Activated CD8-positive, alpha-beta memory T cell treated with anti-CD3 and anti-CD28 coated beads for 48 hours (primary cell): Measurements from ENCODE around the gene PAQR7.

Experiments
- DNase-seq, 3 experiments: peaks; one replicate each; pipeline ENCODE4 v3.0.0-alpha.2; 2020; ENCODE audit warnings: low read depth in 2 of 3, low spot score in 2 of 3

PAQR7 gene, protein sequence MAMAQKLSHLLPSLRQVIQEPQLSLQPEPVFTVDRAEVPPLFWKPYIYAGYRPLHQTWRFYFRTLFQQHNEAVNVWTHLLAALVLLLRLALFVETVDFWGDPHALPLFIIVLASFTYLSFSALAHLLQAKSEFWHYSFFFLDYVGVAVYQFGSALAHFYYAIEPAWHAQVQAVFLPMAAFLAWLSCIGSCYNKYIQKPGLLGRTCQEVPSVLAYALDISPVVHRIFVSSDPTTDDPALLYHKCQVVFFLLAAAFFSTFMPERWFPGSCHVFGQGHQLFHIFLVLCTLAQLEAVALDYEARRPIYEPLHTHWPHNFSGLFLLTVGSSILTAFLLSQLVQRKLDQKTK

DNA sequence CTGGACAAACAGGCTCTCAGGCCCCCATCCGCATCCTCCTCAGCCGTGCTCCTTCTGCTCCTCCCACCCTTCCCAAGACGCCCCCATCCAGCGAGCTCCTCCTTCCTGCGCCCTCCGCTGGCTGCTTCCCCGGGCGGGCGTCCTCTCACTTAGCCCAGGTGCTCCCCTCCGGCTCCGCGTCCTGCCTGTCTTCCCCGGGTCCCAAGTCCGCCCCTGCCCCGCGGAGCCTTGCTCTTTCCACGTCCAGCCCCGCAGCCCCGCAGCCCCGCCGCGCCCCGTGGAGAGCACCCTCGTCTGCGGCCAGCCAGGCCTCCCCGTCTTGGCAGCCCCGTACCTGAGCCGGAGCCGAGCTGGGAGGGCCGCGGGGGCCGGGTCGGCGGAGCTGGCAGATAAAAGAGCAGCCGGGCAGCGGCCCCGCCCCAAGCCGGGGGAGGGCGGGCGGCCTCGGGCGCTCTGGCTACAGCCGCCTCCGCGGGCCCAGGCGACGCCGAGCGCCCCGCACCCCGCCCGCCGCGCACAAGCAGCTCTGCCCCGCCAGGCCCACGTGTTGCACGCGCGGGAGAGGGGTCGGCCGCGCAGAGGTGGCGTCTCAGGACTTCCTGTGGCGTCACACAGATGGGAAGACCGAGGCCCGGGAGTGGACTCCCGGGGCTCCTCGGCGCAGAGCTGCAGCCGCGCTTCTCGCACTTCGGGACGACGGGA, at the start of gene PAQR7:
Gene PAQR7, minus strand, starts transcription at position 555 of the 702 bp plus-strand sequence. CDS start 11,869 bp downstream, outside the sequence.
- DNase-seq = peak; percentile 36 to 54 (median 38)

DNA sequence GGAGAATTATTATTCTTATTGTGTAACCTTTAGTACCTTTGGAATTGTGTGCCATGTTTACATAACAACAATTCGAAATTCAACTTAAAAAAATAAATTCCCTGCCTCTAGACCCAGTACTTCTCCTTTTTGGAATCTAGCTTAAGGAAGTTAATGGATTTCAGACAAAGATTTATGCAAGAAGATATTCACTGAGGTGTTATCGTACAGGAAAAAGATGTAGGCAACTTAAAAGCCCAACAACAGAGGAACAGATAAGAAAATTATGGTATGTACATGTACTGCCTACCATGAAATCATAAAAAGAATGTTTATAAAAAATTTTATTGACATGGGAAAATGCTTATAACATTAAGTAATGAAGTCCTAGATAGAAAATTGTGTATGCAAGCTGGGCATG, 48.9 kb upstream of the PAQR7 start:
- no peak for DNase-seq

DNA sequence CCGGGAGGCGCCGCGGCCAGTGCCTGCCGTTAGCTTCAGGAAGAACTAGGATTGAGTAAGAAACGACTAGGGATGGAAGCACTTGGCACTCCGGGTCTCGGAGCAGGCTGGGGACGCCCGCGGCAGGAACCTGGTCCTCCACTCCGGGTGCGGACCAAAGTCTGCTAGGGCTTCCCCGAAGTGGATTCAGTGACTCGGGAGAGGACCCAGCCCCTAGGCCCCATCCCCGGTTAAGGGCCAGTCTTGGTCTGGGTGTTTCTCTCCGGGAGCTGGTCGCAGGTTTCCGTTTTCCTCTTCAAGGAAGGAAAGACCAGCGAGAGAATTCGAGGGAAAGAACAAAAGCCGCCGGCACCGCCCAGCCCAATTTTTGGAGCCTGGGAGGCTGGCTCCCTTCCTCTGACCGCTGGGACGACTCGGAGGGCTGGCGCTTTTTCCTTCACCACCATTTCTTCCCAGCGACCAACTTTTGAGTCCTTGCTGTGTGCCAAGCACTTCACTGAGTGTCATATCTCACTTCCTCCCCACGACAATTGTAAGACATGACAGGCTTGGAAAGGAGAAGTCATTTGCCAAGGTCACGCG, 47.6 kb upstream of the PAQR7 start:
- DNase-seq = peak in 1 of 3 experiments; percentile 13

DNA sequence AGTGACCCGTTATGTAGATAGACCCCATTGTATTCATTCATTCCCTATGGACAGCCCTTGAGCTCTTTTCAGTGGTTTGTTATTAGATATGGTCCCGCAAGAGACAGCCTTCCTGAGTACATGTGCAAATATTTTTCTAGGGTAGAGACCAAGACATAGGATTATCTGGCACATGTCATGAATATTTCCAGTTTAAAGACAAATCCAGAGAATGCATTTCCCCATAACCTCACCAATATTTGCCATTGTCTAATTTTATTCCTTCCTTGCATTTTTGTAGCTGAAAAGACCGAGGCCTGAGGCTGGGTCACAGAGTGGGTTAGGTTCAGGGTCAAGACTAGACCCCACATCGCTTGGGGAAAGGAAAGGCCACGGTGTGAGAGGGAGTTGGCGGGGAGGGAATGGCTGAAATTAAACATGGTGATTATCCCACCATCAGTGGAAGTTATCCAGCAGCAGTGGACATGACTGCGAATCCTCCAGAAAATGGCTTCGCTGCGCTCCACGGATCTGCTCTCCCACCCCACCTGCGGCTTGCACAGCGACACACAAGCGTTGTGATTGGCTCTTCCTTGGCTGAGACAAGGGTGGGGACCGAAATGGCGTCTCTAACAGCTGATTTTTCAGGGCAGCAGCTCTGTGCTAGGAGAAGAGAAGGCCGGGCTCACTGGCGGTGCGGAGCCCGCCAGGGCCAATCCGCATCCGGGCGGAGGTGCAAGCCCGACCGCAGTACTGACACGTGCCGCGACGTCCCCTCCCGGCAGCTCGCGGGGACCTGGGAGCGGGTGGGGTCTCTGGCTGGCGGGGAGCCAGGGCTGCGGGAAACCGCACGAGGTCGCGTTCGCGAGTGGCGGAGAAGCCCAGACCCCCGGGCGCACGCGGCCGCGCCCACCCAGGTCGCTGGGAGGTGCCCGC, 46.8 kb upstream of the PAQR7 start:
- DNase-seq = peak in 1 of 3 experiments; percentile 18

DNA sequence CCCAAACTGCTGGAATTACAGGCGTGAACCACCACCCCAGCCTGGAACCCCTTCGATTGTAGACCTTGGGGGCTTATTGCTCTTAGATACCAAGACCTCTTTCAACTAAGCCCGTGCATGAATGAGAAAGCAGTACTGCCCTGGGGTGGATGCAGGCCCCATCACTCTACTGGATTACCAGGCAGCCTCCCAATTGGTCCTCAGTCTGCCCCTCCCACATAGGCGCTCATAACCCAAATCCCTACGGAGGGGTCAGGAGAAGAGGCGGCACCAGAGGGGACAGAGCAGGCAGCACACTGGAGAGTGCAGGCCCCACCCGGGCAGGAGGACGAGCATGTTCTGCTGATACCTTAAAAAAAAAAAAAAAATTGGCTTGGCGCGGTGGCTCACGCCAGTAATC, 43.1 kb upstream of the PAQR7 start:
- DNase-seq = no peak

DNA sequence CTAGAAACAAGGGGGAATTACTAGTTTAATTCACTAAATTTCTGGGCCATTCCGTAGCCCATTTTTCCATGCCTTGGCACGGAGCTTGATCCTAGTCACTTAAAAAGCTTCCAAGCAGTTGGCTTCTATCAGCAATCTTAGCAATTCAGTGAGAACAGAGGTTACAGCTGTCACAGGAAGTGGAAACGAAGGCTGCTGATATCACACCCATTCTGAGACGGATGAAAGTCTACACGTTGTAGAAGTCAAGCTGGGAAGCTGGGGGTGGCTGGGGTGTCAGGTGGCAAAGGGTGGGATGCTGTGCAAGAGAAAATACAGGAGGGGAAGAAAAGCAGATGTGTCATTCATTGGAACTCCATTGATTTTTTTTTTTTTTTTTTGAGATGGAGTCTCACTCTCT, 42.5 kb upstream of the PAQR7 start:
- no peak for DNase-seq

DNA sequence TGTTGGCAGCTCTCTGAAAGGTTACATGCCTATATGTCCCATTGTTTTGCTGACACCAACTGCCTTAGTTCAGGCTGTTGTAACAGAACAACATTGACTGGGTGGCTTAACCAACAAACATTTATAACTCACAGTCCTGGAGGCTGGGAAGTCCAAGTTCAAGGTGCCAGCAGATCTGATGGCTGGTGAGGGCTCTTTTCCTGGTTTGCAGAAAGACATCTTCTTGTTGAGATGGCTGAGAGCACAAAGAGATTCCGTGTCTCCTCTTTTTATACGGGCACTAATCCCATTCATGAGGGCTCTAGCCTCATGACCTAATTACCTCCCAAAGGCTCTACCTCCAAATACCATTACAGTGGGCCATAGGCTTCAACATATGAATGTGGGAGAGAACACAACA, 41.0 kb upstream of the PAQR7 start:
- DNase-seq = no peak

DNA sequence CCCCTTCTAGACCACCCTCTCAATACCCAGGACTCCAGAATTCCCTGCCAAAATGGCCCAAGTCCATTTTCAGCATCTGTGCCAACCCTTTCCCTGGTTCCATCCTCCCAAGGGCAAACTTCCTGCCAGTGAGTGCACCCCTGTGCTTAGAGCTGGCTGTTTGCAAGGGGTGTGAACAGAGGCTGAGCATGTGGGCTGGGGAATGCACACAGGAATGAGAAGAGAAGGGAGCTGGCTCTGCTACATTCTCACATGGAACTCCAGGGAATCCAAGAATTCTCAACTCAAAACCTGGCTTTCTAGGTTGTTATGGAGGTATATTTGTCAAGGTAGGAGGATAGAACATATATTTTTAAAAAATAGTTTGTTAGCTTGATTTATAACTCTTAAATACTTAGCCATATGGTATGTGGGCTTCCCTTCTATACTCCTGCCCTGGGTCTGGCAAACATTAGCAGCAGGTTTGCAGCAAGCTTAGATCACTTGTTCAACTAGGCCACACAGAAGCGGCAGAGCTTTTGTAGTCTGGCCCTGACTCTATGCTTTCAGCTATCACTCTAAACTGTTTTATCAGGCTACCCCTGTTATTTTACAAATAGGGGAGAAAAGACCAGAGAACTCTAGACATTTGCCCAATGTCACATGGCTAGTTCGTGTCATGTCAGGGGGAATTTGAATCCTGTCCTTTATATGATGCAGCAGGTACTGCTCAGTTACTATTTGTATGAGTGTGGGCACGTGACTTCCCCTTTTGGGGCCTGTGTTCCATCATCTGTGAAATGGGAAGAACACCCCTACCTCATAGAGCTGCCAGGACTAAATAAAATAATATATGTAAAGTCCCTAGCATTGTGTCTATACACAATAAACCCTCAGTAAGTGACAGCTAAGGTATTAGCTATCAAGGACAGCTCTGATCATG, 38.8 kb upstream of the PAQR7 start:
- DNase-seq = no peak

DNA sequence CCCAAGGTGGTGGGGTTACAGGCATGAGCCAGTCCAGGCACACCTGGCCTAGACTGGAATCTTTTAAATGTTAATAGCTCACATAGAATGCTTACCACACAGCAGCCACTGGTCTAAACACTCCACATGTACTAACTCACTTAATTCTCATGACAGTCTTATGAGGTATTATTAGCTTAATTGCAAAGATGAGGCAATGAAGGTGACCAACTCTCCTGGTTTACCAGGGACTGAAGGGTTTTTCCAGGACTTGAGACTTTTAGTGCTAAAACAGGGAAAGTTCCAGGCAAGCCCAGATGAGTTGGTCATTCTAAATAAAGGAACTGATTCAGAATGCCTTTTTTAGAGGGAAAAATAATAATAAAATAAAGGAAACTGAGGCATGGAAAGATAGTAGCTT, 37.7 kb upstream of the PAQR7 start:
- DNase-seq = no peak

DNA sequence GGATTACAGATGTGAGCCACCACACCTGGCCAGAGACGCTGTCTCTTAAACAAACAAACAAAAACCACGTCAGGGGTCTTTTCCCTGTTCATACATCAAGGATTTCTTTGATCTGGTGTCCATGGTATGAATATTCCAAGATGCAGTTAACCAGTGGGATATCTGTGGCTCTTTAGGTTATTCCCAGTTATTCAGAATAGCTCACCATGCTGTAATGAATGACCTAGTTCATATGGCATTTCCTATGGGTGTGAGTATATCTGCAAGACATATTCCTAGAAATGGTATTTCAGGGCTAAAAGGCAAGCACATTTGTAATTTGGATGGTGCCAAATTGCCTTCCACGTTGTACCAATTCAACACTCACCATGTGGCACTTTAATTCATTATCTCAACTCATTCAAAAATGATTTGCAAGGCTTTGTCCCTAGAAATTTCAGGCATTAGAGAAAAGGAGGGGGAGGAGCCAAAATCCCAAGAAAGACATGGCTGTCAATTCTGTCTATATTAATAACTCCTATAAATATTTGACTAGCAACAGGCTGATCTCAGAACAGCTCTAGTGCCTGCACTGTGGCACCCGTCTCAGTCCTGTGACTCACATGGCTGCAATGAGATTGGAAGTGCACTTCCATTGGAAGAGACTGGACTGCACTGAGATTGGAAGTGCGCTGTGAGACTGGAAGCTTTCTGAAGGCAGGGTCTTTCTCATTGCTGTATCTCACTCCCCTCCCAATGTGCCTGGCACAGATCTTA, 36.7 kb upstream of the PAQR7 start:
- DNase-seq = no peak

DNA sequence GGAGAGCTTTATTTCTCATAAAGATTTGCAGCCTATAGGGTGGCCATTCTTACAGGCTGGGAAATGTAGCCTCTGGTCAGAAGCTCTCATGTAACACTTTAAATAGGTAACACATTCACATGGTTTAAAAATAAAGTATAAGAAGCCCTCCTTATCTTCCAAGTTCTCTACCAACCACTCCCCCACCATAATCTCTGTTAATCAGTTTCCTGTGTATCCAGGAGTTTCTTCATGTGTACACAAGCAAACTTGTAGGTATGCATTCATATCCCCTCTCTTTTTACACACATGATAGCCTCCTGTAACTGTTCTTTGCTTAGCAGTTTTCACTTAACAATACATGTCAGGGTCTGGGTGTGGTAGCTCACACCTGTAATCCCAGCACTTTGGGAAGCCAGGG, 35.7 kb upstream of the PAQR7 start:
- no peak for DNase-seq

DNA sequence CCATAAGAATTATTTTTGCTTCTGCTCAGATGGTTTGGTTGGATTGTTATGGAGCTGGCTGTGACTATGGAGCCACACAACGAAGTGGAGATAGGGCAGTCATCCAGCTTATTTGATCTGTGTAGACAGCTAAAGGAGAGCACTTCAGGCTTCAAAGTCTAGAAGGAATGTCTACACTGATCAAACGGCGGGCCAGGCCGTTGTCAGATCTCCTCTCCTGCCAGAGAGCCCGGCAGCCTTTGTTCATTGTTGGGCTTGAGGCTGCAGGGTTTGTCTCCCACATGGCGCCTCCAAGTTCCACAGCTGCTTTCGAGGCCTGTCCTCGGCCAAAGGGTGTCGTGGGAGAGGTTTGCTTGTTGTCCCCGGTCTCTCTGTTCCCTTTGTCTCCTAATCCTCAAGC, 33.5 kb upstream of the PAQR7 start:
- DNase-seq = no peak

DNA sequence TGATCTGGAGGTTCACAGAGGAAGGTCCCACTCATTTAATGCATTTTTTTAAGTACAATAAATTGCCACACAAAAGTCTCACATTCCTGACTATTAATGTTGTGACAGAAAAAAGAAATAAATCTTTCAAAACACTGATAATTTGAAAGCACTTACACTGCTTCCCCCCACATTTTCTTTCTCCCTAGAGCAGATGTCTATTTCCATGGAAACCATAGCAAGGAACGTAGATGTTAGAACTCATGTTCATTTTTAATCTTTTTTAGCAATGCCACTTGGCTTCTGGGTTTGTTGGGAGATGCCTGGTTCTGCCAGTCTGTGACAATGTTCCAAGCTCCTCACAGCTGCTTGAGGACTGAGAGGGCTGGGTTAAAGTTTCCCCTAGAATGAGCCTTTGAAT, 32.7 kb upstream of the PAQR7 start:
- DNase-seq = no peak

DNA sequence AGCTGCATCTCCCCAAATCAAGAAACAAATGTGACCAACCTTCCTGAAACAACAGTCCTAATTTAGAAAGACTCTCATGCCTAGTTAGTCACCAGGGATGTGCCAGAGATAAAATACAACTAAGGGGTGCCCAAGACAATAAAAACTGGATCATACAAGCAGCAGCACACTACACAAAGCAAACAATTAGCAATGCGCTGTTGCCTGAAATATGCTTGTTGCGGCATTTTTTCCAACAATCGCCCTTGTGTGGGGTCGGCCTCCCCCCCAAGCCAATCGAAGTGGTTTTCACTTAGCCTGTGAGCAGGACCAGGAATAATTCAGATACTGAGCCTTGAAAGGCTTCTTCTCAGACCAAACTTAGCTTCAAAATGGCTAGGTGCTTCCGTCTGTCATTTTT, 32.1 kb upstream of the PAQR7 start:
- no peak for DNase-seq

DNA sequence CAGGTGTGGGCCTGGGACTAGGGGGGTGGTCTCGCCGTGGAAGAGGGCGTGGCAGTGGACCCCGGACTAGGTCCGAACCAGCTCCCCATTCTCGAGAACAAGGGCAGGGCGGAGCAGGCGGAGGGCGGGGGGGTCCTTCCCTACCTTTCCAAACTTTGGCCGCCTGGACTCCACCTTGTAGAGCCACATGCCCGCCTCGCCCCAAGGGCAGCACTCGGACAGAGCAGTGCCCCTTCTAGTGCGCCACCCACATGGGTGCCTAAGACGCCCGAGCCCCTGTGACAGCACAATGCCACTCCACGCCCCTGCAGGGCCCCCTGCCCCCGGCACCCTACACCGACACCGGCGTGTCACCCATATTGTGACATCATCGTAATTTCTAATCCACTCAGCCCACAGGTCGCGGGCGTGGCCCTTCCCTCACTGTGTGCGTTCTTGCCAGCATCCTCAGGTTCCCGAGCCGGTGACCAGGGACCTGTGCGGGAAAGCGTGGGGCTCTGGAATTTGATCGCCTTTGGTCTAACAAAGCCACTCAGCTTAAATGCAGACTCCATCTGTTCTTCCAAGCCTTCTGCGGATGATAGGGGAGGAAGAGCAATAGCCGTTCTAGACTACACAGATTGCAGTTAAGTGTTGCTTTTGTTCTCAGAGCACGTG, 31.3 kb upstream of the PAQR7 start:
- DNase-seq = no peak

DNA sequence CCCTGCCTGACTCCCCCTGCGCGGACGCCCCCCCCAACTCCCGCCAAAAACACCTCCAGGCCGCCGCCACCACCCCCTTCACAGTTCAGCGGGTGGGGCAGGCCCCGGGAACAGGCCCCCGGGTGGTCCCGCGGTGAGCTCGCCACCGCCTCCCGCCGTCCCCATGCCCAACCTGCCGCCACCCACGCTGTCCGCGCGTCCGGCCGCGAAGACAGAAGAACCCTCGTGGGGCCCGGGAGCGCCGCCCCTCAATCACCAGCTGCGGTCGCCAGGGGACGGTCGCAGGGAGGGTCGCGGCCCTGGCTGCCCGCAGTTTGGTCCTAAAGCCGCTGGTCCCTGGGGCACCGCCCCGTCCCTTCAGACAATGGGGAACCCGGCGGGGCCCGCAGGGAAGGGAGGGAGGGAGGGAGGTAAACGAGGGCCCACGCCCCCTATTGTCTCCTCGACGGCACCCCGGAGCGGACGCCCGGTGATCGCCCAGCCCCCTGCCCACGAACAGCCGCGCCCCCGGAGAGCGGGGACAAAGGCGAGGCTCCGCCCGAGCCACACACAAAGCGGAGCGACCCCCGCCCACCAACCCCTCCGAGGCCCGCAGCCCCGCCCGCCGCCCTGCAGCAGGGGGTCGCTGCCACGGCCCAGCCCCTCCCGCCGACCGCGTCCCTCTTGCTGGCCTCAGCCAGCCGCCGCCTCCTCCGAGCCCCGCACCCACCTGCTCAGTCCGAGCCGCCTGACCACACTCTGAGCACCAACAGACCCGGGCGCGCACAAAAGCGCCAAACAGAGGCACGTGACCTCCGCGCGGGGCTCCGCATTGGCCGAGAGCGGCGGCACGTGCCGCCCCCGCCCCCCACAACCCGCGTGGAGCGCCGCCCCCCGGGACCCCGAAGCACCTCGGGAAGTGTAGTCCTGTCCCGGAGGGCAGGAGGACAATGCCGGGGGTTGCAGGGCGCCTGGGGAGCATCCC, 30.5 kb upstream of the PAQR7 start, which contains the start of gene STMN1:
Gene STMN1, minus strand, starts transcription at position 740 of the 964 bp plus-strand sequence. CDS start 1,743 bp downstream, outside the sequence.
- peak; percentile 84 to 86 (median 86) for DNase-seq

DNA sequence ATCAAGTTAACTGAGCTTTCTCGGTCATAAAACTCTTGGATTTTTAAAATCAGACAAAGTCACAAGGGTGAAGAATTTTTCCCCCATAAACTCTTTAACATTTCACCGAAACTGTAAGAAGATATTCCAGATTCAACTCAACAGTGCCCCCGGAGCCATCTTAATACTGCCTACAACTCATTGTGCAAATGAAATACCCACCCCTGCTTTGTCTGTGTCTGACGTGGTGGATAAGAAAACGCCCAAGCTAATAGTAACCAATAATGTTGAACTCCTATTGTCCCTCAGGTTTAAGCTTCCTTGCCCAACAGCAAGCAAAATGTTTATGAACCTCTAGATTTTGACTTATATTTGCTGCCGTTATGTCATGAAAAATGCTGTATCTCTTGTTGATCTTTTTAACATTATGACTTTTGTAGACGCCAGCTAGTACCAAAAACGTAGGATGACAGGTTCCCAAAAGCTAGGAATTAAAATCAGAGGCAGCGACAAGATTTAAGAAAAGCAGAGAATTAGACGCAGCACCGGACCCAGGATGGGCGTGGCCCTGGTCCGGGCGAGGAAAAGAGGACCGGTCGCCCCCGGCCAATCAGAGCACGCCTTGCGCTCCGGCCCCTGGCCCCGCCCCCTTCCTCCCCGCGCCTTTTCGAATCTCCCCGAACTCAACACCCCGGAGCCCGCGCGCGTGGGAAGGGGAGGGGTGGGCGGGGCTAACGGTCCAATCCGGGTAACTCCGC, 29.6 kb upstream of the PAQR7 start:
- DNase-seq = peak; percentile 93 to 96 (median 95)
